OCI-M2 (cell line): ENCODE data around the gene XPNPEP2.
"Not testable (repeated sequence)": the region's sequence is repeated elsewhere in the genome, so short reads cannot be mapped to it uniquely, and the experiment has no call there.

Experiments used
- DNase-seq: peaks from one replicate; lab custom pipeline; 2025; ENCODE audit not compliant: unreplicated experiment; lab: John Stamatoyannopoulos, UW

XPNPEP2 gene

DNA sequence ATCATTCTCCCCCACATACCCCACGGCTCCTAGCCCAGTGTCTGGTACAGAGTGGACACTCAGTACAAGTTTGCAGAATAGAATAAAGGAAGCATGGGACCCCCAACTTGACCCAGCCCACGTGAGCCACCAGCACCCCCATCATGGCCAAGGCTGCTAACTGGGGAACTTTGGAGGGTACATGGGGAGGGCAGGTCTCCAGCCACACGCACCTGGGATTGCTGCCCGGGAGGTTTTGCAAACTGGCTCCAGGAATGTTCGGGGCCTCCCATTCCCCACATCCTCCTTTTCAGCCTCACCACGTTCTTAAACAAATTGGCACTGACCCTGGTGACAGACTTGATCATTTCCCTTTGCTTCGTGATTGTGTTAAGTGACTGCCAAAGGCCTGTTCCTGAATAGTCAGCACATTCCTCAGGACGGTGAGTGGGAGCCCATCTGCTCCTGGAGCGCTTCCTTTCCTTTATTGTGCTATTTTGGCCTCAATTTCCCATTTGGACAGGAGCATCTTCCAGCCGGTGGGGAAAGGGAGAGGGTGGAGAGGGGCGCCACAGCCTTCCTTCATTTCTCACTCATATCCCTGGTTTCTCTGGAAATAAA, 18.7 kb upstream of the XPNPEP2 start:
- DNase-seq: no peak

DNA sequence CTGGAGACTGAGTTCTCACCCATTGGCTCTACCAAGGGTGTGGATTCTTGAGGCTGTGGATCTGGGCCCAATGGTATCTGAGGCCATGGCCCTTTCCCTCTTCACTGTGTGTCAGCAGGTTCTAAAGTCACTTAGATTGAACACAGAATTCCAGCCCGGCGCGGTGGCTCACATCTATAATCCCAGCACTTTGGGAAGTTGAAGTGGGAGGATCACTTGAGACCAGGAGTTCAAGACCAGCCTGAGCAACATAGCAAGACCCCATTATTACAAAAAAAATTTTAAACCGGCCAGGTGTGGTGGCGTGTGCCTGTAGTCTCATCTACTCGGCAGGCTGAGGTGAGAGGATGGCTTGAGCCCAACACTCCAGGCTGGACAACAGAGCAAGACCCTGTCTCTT, 18.0 kb upstream of the XPNPEP2 start:
- no peak for DNase-seq

DNA sequence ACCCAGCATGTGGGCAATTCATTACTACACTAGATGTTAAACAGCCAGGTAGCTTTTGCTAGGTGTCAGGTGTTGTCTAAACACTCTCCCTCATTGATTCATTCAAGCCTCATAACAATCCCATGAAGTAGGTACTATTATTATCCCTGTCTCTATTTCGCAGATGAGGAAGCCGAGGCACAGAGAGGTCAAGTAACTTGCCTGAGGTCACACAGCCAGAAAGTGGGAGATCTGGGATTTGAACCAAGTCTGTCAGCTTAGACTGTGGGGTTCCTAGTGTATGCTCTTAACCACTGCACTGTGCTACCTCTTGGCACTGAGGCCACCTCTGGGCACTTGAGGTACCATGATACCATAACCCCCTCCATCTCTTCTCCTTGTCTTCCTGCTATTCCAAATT, 17.4 kb upstream of the XPNPEP2 start:
- no peak for DNase-seq

DNA sequence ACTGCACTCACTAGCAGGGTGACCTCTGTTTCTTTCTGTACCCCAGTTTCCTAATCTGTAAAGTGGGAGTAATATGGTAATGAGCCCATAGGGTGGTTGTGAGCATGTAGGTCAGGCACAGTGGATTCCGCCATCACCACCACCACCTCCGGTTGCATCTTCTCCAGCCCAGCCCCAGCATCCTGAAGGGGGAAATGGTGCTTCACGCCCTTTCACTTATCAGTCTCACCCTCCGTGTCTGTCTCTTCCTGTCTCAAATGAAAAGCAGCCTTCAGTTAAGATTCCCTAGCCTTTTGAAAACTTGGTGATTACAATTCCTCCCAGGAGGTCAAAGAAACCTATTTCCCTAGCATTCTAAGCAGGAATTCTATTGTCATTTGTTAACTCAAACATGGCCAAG, 16.9 kb upstream of the XPNPEP2 start:
- no peak for DNase-seq

DNA sequence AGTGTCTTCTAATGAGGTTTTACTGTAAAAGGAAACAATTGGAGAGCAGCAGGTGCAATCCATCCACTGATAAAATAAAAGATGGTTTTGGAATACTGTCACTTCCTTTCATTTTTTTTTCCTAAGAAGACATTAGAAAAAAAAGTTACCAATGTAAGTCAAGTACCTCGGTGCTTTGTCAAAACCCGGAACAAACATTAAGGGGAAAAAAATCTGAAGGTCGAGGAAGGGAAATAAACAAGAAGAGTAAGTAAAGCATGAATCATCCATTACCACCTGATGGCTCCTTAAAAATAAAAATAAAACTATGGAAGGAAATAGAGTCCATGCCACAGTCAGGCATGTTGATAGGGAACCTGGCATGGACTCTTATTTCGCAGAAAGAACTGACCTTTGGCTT, 15.3 kb upstream of the XPNPEP2 start:
- DNase-seq: no peak

DNA sequence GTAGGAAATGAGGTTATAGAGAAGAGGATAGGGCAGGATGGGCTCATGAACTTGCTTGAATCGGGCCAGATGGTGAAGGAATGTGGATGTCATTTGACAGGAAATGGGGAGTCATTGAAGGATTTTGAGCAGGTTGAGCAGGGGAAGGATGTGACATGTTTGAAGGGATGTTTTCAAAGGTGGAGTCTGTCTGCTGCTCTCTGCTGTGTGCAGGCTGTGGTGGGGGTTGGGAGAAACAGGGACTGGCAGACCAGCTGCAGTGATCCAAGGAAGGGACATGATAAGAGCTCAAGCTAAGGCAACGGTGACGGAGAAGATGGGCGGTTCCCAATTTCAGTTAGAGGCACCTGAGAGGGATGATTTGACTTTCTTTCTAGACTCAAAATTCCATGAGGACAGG, 14.0 kb upstream of the XPNPEP2 start:
- DNase-seq: no peak

DNA sequence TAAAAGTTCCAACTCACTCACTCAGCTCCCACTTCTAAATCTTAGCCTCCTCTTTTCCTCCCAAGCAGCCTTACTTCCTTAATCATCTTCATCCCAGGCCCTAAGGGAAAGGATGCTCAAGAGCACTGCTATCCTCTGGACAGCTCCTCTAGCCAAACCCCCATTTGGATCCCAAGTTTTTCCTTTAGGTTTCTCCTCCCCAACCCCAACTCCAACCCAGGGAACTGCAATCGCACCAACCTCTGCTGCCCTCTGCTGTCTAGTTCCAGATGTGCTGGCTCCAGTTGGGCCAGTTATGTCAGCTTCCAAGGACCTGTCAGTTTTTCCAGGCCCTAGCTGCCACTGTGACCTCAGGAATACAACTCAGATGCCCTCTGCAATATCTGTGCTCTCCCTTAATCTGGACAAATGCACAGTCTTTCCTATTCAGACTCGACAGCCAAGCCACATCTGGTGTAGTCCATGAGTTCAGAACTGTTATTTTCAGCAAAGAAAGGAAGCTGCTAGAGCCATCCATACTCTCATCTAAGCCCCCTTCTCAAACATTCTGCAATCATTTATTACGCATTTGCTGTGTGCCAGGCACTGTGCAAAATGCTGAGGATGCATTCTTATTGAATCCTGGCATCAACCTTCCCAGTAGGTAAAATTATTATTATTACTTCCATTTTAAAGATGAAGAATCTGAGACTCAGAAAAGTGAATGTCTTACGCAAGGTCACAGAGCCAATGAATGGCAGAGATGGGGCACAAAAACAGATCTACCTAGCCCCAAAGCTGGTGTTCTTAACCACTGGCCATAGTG, 12.3 kb upstream of the XPNPEP2 start:
- DNase-seq: no peak

DNA sequence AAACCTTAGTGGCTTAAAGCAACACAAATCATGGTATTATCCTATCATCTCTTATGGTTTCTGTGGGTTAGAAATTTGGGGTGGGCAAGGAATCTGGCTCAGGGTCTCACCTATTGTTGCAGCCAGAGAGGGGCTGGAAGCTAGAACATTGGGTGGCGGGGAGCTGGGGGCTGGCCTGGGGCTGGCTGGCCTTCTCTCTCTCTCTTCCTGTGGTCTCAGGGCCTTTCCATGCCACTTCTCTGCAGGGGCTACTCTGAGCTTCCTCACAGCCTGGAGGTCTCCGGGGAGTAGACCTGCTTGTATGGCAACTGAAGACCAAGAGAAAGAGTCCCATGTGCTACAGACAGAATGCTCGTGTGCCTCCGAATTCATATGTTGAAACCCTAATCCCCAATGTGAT, 10.7 kb upstream of the XPNPEP2 start:
- no peak for DNase-seq

DNA sequence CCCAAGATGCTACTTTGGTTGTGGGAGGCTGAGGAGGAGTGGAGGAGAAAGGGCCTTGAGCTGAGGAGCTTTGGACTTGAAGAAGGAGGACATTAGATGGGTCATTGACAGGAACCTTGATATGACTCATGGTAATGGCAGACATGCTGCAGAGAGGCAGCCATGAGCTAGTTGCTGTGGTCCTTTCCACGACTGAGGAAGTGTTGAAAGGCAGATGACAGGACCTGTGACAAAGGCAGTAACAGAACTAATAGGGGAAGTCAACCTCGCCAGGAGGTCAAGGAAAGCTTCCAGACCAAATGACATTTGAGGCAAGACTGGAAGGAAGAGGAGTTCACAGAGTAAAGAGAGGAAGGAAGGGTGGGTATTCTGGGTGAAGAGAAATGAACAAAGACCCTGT, 7.6 kb upstream of the XPNPEP2 start:
- no peak for DNase-seq

DNA sequence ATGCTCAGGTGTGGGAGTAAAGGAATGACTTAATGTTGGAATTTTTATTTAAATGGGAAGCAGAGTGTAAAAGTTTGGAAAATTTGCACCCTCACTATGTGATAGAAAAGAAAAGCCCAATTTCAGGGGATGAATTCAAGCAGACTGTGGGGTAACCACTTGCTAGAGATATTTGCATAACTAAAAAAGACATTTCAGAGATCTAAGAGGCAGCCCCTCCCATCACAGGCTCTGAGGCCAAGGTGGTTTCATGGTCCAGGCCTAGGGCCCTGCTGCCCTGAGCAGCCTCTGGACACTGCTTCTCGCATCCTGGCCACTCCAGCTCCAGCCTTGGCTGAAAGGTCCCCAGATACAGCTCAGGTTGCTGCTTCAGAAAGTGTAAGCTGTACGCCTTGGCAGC, 5.9 kb upstream of the XPNPEP2 start:
- no peak for DNase-seq

DNA sequence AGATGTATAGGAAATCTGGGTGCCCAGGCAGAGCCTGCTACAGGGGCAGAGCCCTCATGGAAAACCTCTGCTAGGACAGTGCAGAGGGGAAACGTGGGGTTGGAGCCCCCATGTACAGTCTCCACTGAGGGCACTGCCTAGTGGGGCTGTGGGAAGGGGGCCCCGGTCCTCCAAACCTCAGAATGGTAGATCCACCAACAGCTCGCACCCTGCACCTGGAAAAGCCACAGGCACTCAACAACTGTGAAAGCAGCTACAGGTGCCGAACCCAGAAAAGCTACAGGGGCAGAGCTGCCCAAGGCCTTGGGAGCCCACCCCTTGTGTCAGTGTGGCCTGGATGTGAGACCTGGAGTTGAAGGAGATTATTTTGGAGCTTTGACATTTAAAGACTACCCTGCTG, 5.4 kb upstream of the XPNPEP2 start:
- no peak for DNase-seq

DNA sequence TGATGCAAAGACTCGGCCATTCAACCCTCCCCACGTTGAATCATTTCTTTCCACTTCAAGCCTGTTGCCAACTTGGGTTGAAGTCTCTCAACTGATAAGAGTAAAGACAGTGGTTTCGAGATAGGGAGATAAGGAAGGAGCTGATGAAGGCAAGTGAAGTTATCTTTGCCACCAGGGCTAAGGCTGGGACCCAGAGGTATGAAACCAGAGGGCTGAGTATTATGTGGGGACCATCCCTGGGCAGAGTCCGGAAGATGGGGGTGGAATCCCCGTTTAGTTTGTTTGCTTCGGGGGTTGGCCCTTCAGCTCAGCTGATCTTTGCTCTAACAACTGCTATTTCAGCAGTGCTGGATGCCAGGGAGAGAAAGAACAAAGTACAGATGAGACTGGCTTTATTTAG, 2.3 kb upstream of the XPNPEP2 start:
- no peak for DNase-seq

DNA sequence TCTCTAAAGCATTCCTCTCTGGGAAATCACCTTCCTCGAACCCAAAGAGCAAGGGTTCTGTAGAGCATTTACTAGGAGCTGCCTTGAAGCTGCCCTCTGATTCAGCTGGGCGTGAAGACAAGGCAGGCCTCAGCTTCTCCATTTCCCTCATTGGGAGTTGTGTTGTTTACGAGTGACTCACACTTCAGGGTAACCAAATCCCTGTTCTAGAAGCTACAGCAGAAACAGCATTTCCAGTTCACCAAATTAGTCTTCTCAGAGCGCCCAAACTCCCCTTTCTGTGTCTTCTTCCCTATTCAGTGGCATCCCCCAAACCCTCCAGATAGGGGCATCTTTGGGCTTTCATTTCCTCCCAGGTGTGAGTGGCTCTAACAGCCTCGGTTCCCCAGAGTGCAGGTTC, 863 bp upstream of the XPNPEP2 start:
- DNase-seq: no peak

DNA sequence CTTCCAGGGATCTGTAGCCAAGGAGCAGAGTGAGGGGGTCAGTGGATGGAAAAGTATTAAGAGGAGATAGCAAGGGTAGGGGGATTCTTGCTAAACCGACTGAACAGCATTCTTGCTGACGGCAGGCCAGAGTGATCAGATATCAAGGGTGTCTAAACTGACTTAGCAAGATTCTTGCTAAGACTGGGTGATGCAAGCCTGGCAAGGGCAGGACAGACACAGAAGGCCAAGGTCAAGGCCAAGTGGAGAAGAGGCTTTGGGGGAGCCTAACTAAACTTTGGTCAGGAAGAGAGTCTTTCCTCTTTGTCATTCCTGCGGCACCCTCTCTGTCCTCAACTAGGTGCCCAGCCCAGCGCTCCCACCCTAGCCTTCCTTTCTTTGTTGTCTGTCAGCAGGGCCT, 799 bp downstream of the XPNPEP2 start:
- DNase-seq: no peak

DNA sequence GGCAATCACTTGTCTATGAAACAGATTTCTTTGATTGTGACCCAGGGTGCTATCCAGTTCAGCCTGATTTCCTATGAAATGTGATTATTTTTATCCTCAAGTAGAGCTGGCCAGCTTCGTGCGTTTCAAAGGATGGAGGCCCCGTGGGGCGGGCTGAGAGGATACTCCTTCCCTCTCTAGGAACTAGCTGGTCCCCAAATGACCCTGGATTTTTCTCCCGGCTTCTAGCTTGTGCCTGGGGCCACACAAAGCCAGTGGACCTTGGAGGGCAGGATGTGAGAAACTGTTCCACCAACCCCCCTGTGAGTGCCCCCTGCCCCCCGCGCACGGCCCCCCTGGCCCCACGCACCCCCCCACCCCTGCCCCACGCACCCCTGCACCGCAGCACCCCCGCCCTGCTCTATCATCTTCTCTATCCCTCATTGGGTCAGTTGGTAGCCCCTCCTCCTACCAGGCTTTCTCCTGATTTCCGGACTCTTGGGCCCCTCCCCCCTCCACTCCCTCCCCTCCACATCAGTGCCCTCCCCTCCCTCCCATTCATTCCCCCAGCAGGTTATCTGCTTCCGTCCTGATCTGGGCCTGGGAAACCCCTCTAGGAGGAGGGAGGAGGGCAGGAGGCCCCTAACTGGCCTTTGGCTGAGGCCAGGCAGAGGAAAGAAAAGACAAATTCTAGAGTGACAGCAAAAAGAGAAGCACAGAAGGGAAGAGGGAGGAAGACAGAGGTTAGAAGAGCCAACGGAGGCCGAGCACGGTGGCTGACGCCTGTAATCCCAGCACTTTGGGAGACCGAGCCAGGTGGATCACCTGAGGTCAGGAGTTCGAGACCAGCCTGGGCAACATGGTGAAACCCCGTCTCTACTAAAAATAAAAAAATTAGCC, 3.3 kb downstream of the XPNPEP2 start:
- no peak for DNase-seq

DNA sequence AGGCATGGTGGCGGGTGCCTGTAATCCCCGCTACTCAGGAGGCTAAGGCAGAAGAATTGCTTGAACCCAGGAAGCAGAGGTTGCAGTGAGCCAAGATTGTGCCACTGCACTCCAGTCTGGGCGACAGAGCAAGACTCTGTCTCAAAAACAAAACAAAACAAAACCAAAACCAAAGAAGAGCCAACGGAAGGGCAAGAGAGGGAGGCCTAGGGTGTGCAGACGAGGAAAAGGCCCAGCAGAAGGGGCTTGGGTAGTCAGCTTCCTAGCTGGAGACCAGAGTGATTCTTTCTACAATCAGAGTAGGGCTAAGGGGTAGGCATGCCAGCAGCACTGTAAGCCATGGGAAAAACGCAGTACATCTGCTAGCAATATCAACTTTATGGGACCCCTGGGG, 4.0 kb downstream of the XPNPEP2 start:
- not testable (repeated sequence) for DNase-seq

DNA sequence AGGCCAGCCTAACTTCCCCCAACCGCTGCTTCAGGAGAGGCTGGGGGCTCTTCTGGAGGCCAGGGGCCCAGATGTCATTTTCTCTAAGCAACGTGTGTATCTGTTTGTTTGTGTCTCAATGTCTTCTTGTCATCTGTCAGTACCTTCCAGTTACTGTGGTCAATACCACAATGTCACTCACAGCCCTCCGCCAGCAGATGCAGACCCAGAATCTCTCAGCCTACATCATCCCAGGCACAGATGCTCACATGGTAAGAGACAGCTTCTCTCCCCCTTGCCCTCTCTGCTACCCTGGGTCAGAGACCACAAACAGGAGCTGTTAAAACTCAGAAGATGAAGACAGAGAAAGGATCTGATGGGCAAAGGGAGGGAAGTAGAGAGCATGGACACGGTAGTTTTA, 5.0 kb downstream of the XPNPEP2 start:
- no peak for DNase-seq

DNA sequence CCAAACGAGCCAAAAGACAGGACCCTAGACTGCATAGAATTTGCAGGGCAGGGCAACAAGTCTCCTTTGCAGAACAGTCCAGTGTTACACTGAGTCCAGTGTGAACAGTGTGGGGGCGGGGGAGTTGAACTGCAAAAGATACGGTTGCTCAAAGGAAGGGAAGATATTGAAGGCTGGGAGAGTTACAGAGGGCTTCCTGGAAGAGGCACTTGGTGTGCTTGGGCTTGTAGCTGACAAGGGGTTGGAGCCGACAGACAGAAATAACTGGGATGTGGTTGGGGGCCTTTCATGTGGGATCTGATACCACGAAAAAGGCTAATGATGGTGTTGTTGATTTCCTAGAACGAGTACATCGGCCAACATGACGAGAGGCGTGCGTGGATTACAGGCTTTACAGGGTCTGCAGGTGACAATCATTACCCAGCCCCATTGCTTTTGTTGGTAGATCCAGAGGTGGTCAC, 6.1 kb downstream of the XPNPEP2 start:
- no peak for DNase-seq

DNA sequence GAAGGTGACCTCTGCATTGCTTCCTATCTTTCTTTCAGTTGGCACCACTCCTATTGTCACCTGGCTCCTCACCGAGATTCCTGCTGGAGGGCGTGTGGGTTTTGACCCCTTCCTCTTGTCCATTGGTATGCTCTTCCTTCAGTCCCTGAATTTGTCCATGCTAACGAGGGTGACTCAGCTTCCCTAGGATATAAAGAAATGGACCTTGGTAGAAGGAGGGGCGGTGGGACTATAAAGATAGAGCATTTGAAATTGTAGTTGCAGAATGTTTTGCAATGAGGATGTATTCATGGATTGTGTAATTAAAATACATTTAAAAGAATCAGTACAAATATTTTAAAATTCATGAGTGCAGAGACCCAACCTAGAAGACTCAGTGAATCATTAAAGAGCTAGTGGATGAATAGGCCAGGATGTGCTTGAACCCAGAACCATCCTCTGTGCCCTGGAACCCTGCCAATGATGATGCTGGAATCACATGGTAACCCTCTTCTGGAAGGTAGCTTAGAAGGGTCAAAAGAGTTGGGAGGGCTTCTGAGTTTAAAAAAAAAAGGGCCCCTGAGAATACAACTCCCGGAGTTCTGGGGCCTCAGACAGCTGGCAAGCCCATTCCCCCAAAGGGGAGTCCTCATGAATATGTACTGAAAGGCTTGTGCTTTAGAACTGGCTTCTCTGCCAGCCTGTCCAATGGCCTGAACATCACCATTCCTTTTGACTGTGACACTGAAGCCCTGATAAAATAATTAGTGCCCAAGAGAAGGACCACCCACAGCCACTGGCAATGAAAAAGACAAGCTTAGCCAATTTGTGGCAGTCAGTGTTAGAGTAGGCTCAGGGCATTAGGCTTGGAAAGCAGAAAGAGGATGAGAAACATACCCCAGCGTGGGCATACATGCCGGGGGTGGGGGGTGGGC, 8.0 kb downstream of the XPNPEP2 start:
- no peak for DNase-seq

DNA sequence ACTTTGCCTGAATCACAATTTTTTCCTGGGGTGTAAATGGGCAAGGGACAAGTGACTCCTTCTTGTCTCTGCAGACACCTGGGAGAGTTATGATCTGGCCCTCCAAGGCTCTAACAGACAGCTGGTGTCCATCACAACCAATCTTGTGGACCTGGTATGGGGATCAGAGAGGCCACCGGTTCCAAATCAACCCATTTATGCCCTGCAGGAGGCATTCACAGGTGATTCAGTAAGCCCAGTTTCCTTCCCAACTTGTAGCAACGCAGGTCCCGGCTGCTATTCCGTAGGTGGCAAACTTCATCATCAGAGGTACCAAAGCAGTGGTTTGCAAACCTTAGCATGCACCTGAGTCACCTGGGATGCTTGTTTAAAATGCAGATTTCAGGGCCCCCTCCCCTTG, 8.8 kb downstream of the XPNPEP2 start:
- no peak for DNase-seq

DNA sequence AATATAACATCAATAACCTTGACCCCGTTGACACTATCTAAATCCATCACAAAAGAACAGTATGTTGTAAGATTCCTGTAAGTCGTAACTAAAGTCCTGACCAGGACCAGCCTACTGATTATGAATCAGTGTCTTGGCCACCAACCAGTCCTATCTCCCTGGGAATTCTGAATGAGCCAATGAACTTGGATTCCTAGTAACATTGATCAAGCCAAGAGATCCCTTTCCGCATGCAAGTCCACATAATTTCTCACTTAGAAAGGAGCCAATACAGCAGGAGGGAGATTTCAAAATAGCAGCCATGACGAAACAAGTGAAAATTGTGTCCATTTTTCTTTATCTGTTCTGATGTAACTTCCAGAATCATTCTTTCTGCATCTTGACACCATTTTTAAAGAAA, 9.5 kb downstream of the XPNPEP2 start:
- DNase-seq: no peak
